ENCODE results near the gene OTOA. TPM values are rescaled to one million over a fixed set of nuclear protein-coding genes. Genes with fewer than 3 reads are reported as not detected.

Gene OTOA
- total RNA-seq, 1 experiment from 2014 or later = not detected

GRCh38 chr16:21703156-21703555 is 39.4 kb downstream of the OTOA start:
- no peak for DNase-seq
- Histone ChIP-seq H3K9me3 (ENCODE audit: insufficient read depth, low read depth) (no peaks in the 10 kb centered on the region), H4K20me1 (ENCODE audit: insufficient read depth) (no peaks in the 10 kb centered on the region), H3K36me3 (ENCODE audit: low read depth) (no peaks in the 10 kb centered on the region), H3K4me3 (no peak overlapping the region), H3F3A (ENCODE audit: insufficient read depth, low read depth) (no peaks in the 10 kb centered on the region), H2AFZ (no peak overlapping the region), H3K27me3 (ENCODE audit: insufficient read depth, low read depth) (no peaks in the 10 kb centered on the region), H3K27ac (no peak overlapping the region), H3K4me2 (no peak overlapping the region), H3K9me2 (ENCODE audit: insufficient read depth) (no peaks in the 10 kb centered on the region), H3K4me1 (replicated peaks; ENCODE audit: insufficient read depth) (no peaks in the 10 kb centered on the region), H3K79me2 (ENCODE audit: low read depth) (no peaks in the 10 kb centered on the region)
- BruUV-seq (replicated peaks) = no TSS peak
- CTCF ChIA-PET = no interaction called here
- intact Hi-C loops (cut with micrococcal nuclease; ENCODE audit: unreplicated experiment) = no loop called here
- POLR2A ChIA-PET (ENCODE audit: unreplicated experiment) = interaction anchor here (0.5 kb wide), 1 partner anchor 106 kb away, joined by 4 read pairs; no protein-coding TSS in a partner anchor
- TF ChIP-seq CTCF (conservative IDR thresholded peaks at IDR 0.05) = no peak
- TF ChIP-seq EZH2 (IDR thresholded peaks at IDR 0.05; ENCODE audit: low read depth) = no peak

- no peak overlapping the region for H3K4me3 ChIP-seq
- H3K36me3 ChIP-seq (ENCODE audit: low read depth) = no peaks in the 10 kb centered on the region
- no peaks in the 10 kb centered on the region for H3K79me2 ChIP-seq (ENCODE audit: low read depth)
- H4K20me1 ChIP-seq (ENCODE audit: insufficient read depth) = no peaks in the 10 kb centered on the region
- ChIA-PET POLR2A (ENCODE audit: unreplicated experiment) (interaction anchor here (0.5 kb wide), 1 partner anchor 107 kb away, joined by 4 read pairs; no protein-coding TSS in a partner anchor), CTCF (no interaction called here)
- DNase-seq = no peak
- H3K27me3 ChIP-seq (ENCODE audit: insufficient read depth, low read depth) = no peaks in the 10 kb centered on the region
- no TSS peak for BruUV-seq (replicated peaks)
- intact Hi-C loops (cut with micrococcal nuclease; ENCODE audit: unreplicated experiment) = no loop called here
- no peaks in the 10 kb centered on the region for H3K9me3 ChIP-seq (ENCODE audit: insufficient read depth, low read depth)
- H3K4me1 ChIP-seq (replicated peaks; ENCODE audit: insufficient read depth) = no peaks in the 10 kb centered on the region
- no peaks in the 10 kb centered on the region for H3K9me2 ChIP-seq (ENCODE audit: insufficient read depth)
- H3K27ac ChIP-seq = no peak overlapping the region
- H2AFZ ChIP-seq = no peak overlapping the region
- peaks cover under 1% of the 10 kb centered on the region; the same call in 1 of the 2 replicates for H3F3A ChIP-seq (ENCODE audit: insufficient read depth, low read depth)
- no peak for TF ChIP-seq EZH2 (IDR thresholded peaks at IDR 0.05; ENCODE audit: low read depth)
- no peak overlapping the region for H3K4me2 ChIP-seq
Observed at GRCh38 chr16:21703589-21704174, 39.9 kb downstream of the OTOA start.

- ChIA-PET CTCF (no interaction called here), POLR2A (ENCODE audit: unreplicated experiment) (no interaction called here)
- no peaks in the 10 kb centered on the region for H3K9me2 ChIP-seq (ENCODE audit: insufficient read depth)
- H3K36me3 ChIP-seq (ENCODE audit: low read depth) = no peaks in the 10 kb centered on the region
- BruUV-seq (replicated peaks) = no TSS peak
- no peaks in the 10 kb centered on the region for H4K20me1 ChIP-seq (ENCODE audit: insufficient read depth)
- no peak for DNase-seq
- H3K4me2 ChIP-seq = no peak overlapping the region
- TF ChIP-seq CTCF (conservative IDR thresholded peaks at IDR 0.05) = no peak
- TF ChIP-seq EZH2 (IDR thresholded peaks at IDR 0.05; ENCODE audit: low read depth) = no peak
- no peaks in the 10 kb centered on the region for H3K27me3 ChIP-seq (ENCODE audit: insufficient read depth, low read depth)
- peaks cover 5% of the 10 kb centered on the region; the same call in 1 of the 2 replicates for H3F3A ChIP-seq (ENCODE audit: insufficient read depth, low read depth)
- no peak overlapping the region for H3K4me3 ChIP-seq
- intact Hi-C loops (cut with micrococcal nuclease; ENCODE audit: unreplicated experiment) = no loop called here
- H3K79me2 ChIP-seq (ENCODE audit: low read depth) = no peaks in the 10 kb centered on the region
- no peaks in the 10 kb centered on the region for H3K9me3 ChIP-seq (ENCODE audit: insufficient read depth, low read depth)
- no peak overlapping the region for H3K27ac ChIP-seq
- H2AFZ ChIP-seq = no peak overlapping the region
- H3K4me1 ChIP-seq (replicated peaks; ENCODE audit: insufficient read depth) = no peaks in the 10 kb centered on the region
Observed at GRCh38 chr16:21704266-21704665, 40.5 kb downstream of the OTOA start.

- no TSS peak for BruUV-seq (replicated peaks)
- Histone ChIP-seq H3K27me3 (ENCODE audit: insufficient read depth, low read depth) (no peaks in the 10 kb centered on the region), H3K4me1 (replicated peaks; ENCODE audit: insufficient read depth) (no peaks in the 10 kb centered on the region), H2AFZ (no peak overlapping the region), H3K27ac (no peak overlapping the region), H3K9me3 (ENCODE audit: insufficient read depth, low read depth) (no peaks in the 10 kb centered on the region), H3K36me3 (ENCODE audit: low read depth) (no peaks in the 10 kb centered on the region), H3K4me2 (no peak overlapping the region), H3K79me2 (ENCODE audit: low read depth) (no peaks in the 10 kb centered on the region), H3K4me3 (no peak overlapping the region), H3K9me2 (ENCODE audit: insufficient read depth) (no peaks in the 10 kb centered on the region), H3F3A (ENCODE audit: insufficient read depth, low read depth) (peaks cover 5% of the 10 kb centered on the region; the same call in 1 of the 2 replicates), H4K20me1 (ENCODE audit: insufficient read depth) (no peaks in the 10 kb centered on the region)
- TF ChIP-seq CTCF (conservative IDR thresholded peaks at IDR 0.05) (no peak), EZH2 (IDR thresholded peaks at IDR 0.05; ENCODE audit: low read depth) (no peak)
- intact Hi-C loops (cut with micrococcal nuclease; ENCODE audit: unreplicated experiment) = loop anchor here (5.0 kb wide), 1 partner anchor 483 kb away; no protein-coding TSS in a partner anchor
- ChIA-PET POLR2A (ENCODE audit: unreplicated experiment) (no interaction called here), CTCF (no interaction called here)
- DNase-seq = peak in 1 of 2 experiments; percentile 35
Observed at GRCh38 chr16:21704733-21705132, 41.0 kb downstream of the OTOA start.

Measured in PC-9 (cell line).